ENCODE measurements around the gene SNAP25. TPM values are rescaled to one million over a fixed set of nuclear protein-coding genes. Genes with fewer than 3 reads are reported as not detected.

Gene SNAP25
- total RNA-seq, 1 donor from 2014 or later: 5.6 TPM

- no peaks in the 10 kb centered on the region for H3K27me3 ChIP-seq
- no peak for TF ChIP-seq CTCF (IDR thresholded peaks at IDR 0.05)
- no peak for TF ChIP-seq POLR2A (IDR thresholded peaks at IDR 0.05)
- no peak for TF ChIP-seq POLR2AphosphoS5 (IDR thresholded peaks at IDR 0.05; ENCODE audit: insufficient read depth in 1 of 2, low read depth in 1 of 2)
- no peak overlapping the region for H3K27ac ChIP-seq
- H3K9me3 ChIP-seq: no peaks in the 10 kb centered on the region
- no peaks in the 10 kb centered on the region for H3K4me1 ChIP-seq
- H3K4me3 ChIP-seq: no peak overlapping the region
- intact Hi-C loops (cut with DNase I): no loop called here
- H3K36me3 ChIP-seq: no peaks in the 10 kb centered on the region
- no peak for DNase-seq (ENCODE audit: extremely low spot score in 2 of 2)
Measured at GRCh38 chr20:10328897-10329255, 110.2 kb downstream of the SNAP25 start.

- H3K27ac ChIP-seq: no peak overlapping the region
- intact Hi-C loops (cut with DNase I): no loop called here
- DNase-seq (ENCODE audit: extremely low spot score in 2 of 2): no peak
- no peaks in the 10 kb centered on the region for H3K9me3 ChIP-seq
- no peak overlapping the region for H3K4me3 ChIP-seq
- no peaks in the 10 kb centered on the region for H3K27me3 ChIP-seq
- TF ChIP-seq POLR2A (IDR thresholded peaks at IDR 0.05) (no peak), POLR2AphosphoS5 (IDR thresholded peaks at IDR 0.05; ENCODE audit: insufficient read depth in 1 of 2, low read depth in 1 of 2) (no peak), CTCF (IDR thresholded peaks at IDR 0.05) (no peak)
- H3K36me3 ChIP-seq: no peaks in the 10 kb centered on the region
- H3K4me1 ChIP-seq: no peaks in the 10 kb centered on the region
Measured at GRCh38 chr20:10329387-10330005, 110.9 kb downstream of the SNAP25 start.

- intact Hi-C loops (cut with DNase I): no loop called here
- DNase-seq (ENCODE audit: extremely low spot score in 2 of 2): no peak
Measured at GRCh38 chr20:10330071-10330470, 111.4 kb downstream of the SNAP25 start.

GRCh38 chr20:10332656-10333415 lies 114.2 kb downstream of the SNAP25 start:
- TF ChIP-seq POLR2A (IDR thresholded peaks at IDR 0.05) (no peak), POLR2AphosphoS5 (IDR thresholded peaks at IDR 0.05; ENCODE audit: insufficient read depth in 1 of 2, low read depth in 1 of 2) (no peak), CTCF (IDR thresholded peaks at IDR 0.05) (no peak)
- DNase-seq (ENCODE audit: extremely low spot score in 2 of 2): no peak
- intact Hi-C loops (cut with DNase I): no loop called here
- Histone ChIP-seq H3K4me3 (no peak overlapping the region), H3K9me3 (no peaks in the 10 kb centered on the region), H3K27ac (no peak overlapping the region), H3K27me3 (no peaks in the 10 kb centered on the region), H3K4me1 (no peaks in the 10 kb centered on the region), H3K36me3 (no peaks in the 10 kb centered on the region)

More at GRCh38 chr20:10330071-10330470, 111.4 kb downstream of the SNAP25 start:
- no peaks in the 10 kb centered on the region for H3K27me3 ChIP-seq
- no peaks in the 10 kb centered on the region for H3K9me3 ChIP-seq
- H3K4me3 ChIP-seq: no peak overlapping the region
- H3K36me3 ChIP-seq: no peaks in the 10 kb centered on the region
- no peaks in the 10 kb centered on the region for H3K4me1 ChIP-seq
- no peak overlapping the region for H3K27ac ChIP-seq
- no peak for TF ChIP-seq CTCF (IDR thresholded peaks at IDR 0.05)
- TF ChIP-seq POLR2A (IDR thresholded peaks at IDR 0.05): no peak
- no peak for TF ChIP-seq POLR2AphosphoS5 (IDR thresholded peaks at IDR 0.05; ENCODE audit: insufficient read depth in 1 of 2, low read depth in 1 of 2)

All from vagina (tissue), 2 donors.